Raji (cell line): Measurements from ENCODE around the gene IGSF23.

Source experiments
- POLR2A ChIP-seq: IDR thresholded peaks from 2 replicates; pipeline ENCODE4 v1.6.1; 2011; ENCODE audit warnings: low read depth, low read length, control low read depth; ENCODE audit not compliant: insufficient read depth

The IGSF23 gene

DNA sequence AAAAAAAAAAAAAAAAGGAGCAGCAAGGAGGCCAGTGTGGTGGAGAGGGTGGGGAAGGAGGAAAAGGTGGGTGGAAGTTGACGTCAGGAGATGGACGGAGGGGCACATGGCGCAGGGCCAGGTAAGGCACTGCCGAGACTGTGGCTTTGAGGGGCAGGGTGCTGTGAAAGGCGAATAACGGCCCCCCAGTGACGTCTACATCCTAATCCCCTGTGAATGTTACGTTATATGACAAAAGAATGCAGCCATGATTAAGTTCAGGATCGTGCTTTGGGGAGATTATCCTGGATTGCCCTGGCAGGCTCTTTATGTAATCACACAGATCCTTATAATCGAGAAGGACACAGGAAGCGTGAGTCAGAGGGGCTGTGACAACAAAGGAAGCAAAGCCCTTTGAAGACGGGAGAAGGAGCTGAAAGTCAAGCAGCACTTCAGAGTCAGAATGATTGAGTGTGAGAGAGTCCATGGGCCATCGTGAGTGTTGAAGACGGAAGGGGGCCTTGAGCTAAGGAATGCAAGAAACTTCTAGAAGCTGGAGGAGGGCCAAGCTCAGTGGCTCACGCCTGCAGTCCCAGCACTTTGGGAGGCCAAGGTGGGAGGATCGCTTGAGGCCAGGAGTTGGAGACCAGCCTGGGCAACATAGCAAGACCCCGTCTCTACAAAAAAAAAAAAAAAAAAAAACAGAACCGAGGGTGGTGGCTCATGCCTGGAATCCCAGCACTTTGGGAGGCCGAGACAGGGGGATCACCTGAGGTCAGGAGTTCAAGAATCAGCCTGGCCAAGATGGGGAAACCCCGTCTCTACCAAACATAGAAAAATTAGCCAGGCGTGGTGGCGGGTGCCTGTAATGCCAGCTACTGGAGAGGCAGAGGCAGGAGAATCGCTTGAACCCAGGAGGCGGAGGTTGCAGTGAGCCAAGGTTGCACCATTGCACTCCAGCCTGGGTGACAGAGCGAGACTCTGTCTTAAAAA, 71.8 kb downstream of the IGSF23 start:
- no peak for TF ChIP-seq POLR2A

DNA sequence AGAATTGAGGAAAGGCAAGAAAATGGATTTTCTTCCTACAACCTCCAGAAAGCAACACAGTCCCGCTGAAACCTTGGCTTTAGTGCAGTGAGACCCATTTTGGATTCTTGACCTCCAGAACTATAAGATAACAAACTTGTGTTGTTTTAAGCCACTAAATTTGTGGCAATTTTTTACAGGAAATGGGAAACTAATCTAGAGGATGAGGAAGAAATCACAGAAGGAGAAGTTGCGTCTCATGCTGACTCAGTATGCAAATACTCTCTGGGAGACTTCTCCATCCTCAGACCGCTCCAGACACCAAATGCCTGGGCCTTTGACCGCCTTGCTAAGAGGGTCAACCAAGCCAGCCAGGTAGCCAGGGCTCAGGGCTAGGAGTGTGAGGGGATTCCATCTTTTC, 72.5 kb downstream of the IGSF23 start:
- TF ChIP-seq POLR2A: no peak
